OCI-LY3 (cell line): ENCODE data around the gene ERVH48-1.

Experiments
- EZH2phosphoT487 ChIP-seq: fragments of 200-600 bp; shearing (Covaris generic); IDR thresholded peaks from 2 replicates; pipeline ENCODE4 v1.6.1; 2018; ENCODE audit warnings: antibody characterized with exemption, mixed run types, low read depth
- TF ChIP-seq, protein P1 (sequence below): fragments of 200-600, 300-600 bp; sonication (generic); IDR thresholded peaks from 2 replicates; pipeline ENCODE4 v1.5.1; 2014; ENCODE audit warnings: antibody characterized with exemption, low read length, low read depth

DNA sequence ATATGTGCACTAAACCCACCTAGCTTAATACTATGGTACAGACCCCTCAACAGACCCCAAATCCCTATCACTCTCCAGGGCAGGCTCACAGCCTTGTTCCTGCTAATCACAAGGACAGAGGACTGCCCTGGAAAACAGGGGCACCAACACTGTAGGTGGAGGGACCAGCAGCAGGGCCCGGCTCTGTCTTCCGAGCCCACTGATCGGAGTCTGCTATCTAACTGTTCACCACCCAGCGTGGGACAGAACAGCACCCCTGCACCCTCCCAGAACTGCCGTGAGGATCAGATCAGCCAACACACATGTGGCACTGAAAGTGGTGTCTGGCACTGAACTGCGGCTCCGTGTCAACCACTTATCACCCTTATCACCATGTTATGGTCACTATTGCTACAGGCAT, 52.3 kb downstream of the ERVH48-1 start:
- TF ChIP-seq, protein P1, sequence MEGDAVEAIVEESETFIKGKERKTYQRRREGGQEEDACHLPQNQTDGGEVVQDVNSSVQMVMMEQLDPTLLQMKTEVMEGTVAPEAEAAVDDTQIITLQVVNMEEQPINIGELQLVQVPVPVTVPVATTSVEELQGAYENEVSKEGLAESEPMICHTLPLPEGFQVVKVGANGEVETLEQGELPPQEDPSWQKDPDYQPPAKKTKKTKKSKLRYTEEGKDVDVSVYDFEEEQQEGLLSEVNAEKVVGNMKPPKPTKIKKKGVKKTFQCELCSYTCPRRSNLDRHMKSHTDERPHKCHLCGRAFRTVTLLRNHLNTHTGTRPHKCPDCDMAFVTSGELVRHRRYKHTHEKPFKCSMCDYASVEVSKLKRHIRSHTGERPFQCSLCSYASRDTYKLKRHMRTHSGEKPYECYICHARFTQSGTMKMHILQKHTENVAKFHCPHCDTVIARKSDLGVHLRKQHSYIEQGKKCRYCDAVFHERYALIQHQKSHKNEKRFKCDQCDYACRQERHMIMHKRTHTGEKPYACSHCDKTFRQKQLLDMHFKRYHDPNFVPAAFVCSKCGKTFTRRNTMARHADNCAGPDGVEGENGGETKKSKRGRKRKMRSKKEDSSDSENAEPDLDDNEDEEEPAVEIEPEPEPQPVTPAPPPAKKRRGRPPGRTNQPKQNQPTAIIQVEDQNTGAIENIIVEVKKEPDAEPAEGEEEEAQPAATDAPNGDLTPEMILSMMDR = no peak
- no peak for TF ChIP-seq EZH2phosphoT487
